IMR-90 (cell line): ENCODE measurements around the gene ZBTB38. TPM values are rescaled to one million over a fixed set of nuclear protein-coding genes. Genes with fewer than 3 reads are reported as not detected.

Experiments
- ATAC-seq: fragments of 200-7000 bp; cut with Tn5 transposase; 2 replicates; pipeline ENCODE4 v1.9.1; 2020; ENCODE audit warnings: low read depth, mild to moderate bottlenecking, moderate library complexity
- BruUV-seq: library from RNA; stranded (reverse); fragments of 400-500 nt; replicated peaks from 2 replicates; lab custom pipeline; 2021; lab: Mats Ljungman, UMichigan
- CTCF ChIA-PET: fragments of 300-600 bp; formaldehyde crosslinking; extraction: SDS; loops from one replicate; lab custom pipeline; 2021; ENCODE audit warnings: antibody characterized with exemption; lab: Yijun Ruan, JAX
- POLR2A ChIA-PET: fragments of 300-600 bp; sonication (Branson Sonifier 250); formaldehyde crosslinking; loops from one replicate; lab custom pipeline; 2022; ENCODE audit warnings: antibody characterized with exemption; ENCODE audit not compliant: unreplicated experiment; lab: Charles Lee
- DNase-seq: peaks from one replicate; pipeline ENCODE4 v3.0.0; 2013
- H2AFZ ChIP-seq: replicated peaks from 2 replicates; pipeline ENCODE3; 2013; ENCODE audit warnings: low read length, mild to moderate bottlenecking; ENCODE audit not compliant: poor library complexity
- H2AK5ac ChIP-seq: 2 replicates; pipeline ENCODE4 v1.6.1; 2013; ENCODE audit warnings: low read depth, low read length, inconsistent platforms
- H2AK9ac ChIP-seq: replicated peaks from 2 replicates; pipeline ENCODE3; 2013; ENCODE audit warnings: mild to moderate bottlenecking, low read depth, low read length, moderate library complexity; ENCODE audit not compliant: poor library complexity
- H2BK120ac ChIP-seq: 2 replicates; pipeline ENCODE4 v1.6.1; 2013; ENCODE audit warnings: low read depth, low read length, inconsistent platforms
- H2BK15ac ChIP-seq: 3 replicates; pipeline ENCODE4 v1.6.1; 2013; ENCODE audit warnings: low read depth, low read length, inconsistent platforms
- H2BK20ac ChIP-seq: 2 replicates; pipeline ENCODE4 v1.6.1; 2013; ENCODE audit warnings: low read depth, mild to moderate bottlenecking, inconsistent platforms, low read length, moderate library complexity
- H2BK5ac ChIP-seq: 2 replicates; pipeline ENCODE4 v1.6.1; 2013; ENCODE audit warnings: mild to moderate bottlenecking, low read depth, low read length, inconsistent platforms; ENCODE audit not compliant: poor library complexity, severe bottlenecking
- H3K14ac ChIP-seq: replicated peaks from 2 replicates; pipeline ENCODE4 v1.6.1; 2013; ENCODE audit warnings: low read depth, low read length, inconsistent platforms
- H3K18ac ChIP-seq: 2 replicates; pipeline ENCODE4 v1.6.1; 2013; ENCODE audit warnings: low read depth, low read length, control low read depth
- H3K23ac ChIP-seq: 2 replicates; pipeline ENCODE4 v1.6.1; 2013; ENCODE audit warnings: low read depth, low read length, inconsistent platforms
- H3K27ac ChIP-seq: 2 replicates; pipeline ENCODE4 v1.5.1; 2013; ENCODE audit warnings: mild to moderate bottlenecking, control low read depth, low read length; ENCODE audit not compliant: insufficient read depth
- H3K27me3 ChIP-seq: 2 replicates; pipeline ENCODE4 v1.6.1; 2013; ENCODE audit warnings: low read length; ENCODE audit not compliant: control insufficient read depth, insufficient read depth
- H3K36me3 ChIP-seq: 2 replicates; pipeline ENCODE4 v1.6.1; 2013; ENCODE audit warnings: low read length, mixed read lengths; ENCODE audit not compliant: control insufficient read depth, insufficient read depth
- H3K4ac ChIP-seq: 2 replicates; pipeline ENCODE4 v1.6.1; 2013; ENCODE audit warnings: low read depth, low read length, inconsistent platforms
- H3K4me1 ChIP-seq: 2 replicates; pipeline ENCODE4 v1.6.1; 2013; ENCODE audit warnings: low read length, mixed read lengths; ENCODE audit not compliant: control insufficient read depth, insufficient read depth
- H3K4me2 ChIP-seq: 2 replicates; pipeline ENCODE4 v1.6.1; 2013; ENCODE audit warnings: low read depth, mild to moderate bottlenecking, control low read depth, low read length, moderate library complexity
- H3K4me3 ChIP-seq: 2 replicates; pipeline ENCODE4 v1.5.1; 2013; ENCODE audit warnings: low read depth, mild to moderate bottlenecking, control low read depth, low read length, moderate library complexity; ENCODE audit not compliant: insufficient read depth
- H3K56ac ChIP-seq: 2 replicates; pipeline ENCODE4 v1.6.1; 2013; ENCODE audit warnings: low read length, inconsistent platforms; ENCODE audit not compliant: insufficient read depth; ENCODE audit errors: extremely low read depth
- H3K79me1 ChIP-seq, 2 experiments: 2 replicates each; pipeline ENCODE4 v1.6.1; 2013; ENCODE audit warnings: low read length in 2 of 2, inconsistent platforms in 1 of 2, low read depth in 1 of 2
- H3K9ac ChIP-seq: 2 replicates; pipeline ENCODE4 v1.6.1; 2013; ENCODE audit warnings: low read depth, low read length, control low read depth
- H3K9me1 ChIP-seq: 2 replicates; pipeline ENCODE4 v1.6.1; 2013; ENCODE audit warnings: low read length, inconsistent platforms; ENCODE audit not compliant: insufficient read depth
- H3K9me3 ChIP-seq: 2 replicates; pipeline ENCODE4 v1.6.1; 2013; ENCODE audit warnings: low read length; ENCODE audit not compliant: control insufficient read depth, insufficient read depth
- H4K20me1 ChIP-seq: 2 replicates; pipeline ENCODE4 v1.6.1; 2013; ENCODE audit warnings: low read length, inconsistent platforms; ENCODE audit not compliant: insufficient read depth
- H4K5ac ChIP-seq: 2 replicates; pipeline ENCODE4 v1.6.1; 2013; ENCODE audit warnings: mild to moderate bottlenecking, low read depth, low read length, control low read depth
- H4K8ac ChIP-seq, 2 experiments: 2 replicates each; pipeline ENCODE4 v1.6.1; 2013; ENCODE audit warnings: low read depth in 2 of 2, low read length in 2 of 2, control low read depth in 1 of 2, inconsistent platforms in 1 of 2
- H4K91ac ChIP-seq: 2 replicates; pipeline ENCODE4 v1.6.1; 2013; ENCODE audit warnings: low read depth, low read length, inconsistent platforms; ENCODE audit not compliant: insufficient read depth
- BHLHE40 ChIP-seq: fragments of 150-350 bp; IDR thresholded peaks from 2 replicates; pipeline ENCODE4 v1.6.1; 2016; ENCODE audit warnings: mild to moderate bottlenecking, low read depth, low read length
- CEBPB ChIP-seq: IDR thresholded peaks from 2 replicates; pipeline ENCODE4 v1.6.1; 2012; ENCODE audit warnings: low read depth, low read length, improper control_type of control experiment
- CHD1 ChIP-seq: IDR thresholded peaks from 2 replicates; pipeline ENCODE4 v1.6.1; 2012; ENCODE audit warnings: low read depth, low read length, improper control_type of control experiment
- CTCF ChIP-seq: conservative IDR thresholded peaks from 2 replicates; pipeline ENCODE4 v1.5.1; 2012; ENCODE audit warnings: mild to moderate bottlenecking, low read depth, low read length, improper control_type of control experiment
- ELK1 ChIP-seq: fragments of 150-350 bp; IDR thresholded peaks from 2 replicates; pipeline ENCODE4 v1.6.1; 2016; ENCODE audit warnings: low read depth, mild to moderate bottlenecking, low read length, moderate library complexity, borderline replicate concordance
- FOS ChIP-seq: fragments of 150-350 bp; IDR thresholded peaks from 2 replicates; pipeline ENCODE4 v1.6.1; 2016; ENCODE audit warnings: low read depth, low read length
- MAFK ChIP-seq: IDR thresholded peaks from 2 replicates; pipeline ENCODE4 v1.6.1; 2012; ENCODE audit warnings: low read depth, low read length, improper control_type of control experiment
- MAZ ChIP-seq: IDR thresholded peaks from 2 replicates; pipeline ENCODE4 v1.6.1; 2012; ENCODE audit warnings: low read depth, mild to moderate bottlenecking, low read length, improper control_type of control experiment, moderate library complexity, borderline replicate concordance
- MXI1 ChIP-seq: IDR thresholded peaks from 2 replicates; pipeline ENCODE4 v1.6.1; 2012; ENCODE audit warnings: low read depth, mild to moderate bottlenecking, low read length, moderate library complexity, borderline replicate concordance
- NFE2L2 ChIP-seq: fragments of 150-350 bp; IDR thresholded peaks from 2 replicates; pipeline ENCODE4 v1.6.1; 2016; ENCODE audit warnings: low read depth, mild to moderate bottlenecking, low read length
- RAD21 ChIP-seq: IDR thresholded peaks from 2 replicates; pipeline ENCODE4 v1.6.1; 2012; ENCODE audit warnings: low read length, improper control_type of control experiment
- RCOR1 ChIP-seq: IDR thresholded peaks from 2 replicates; pipeline ENCODE4 v1.6.1; 2012; ENCODE audit warnings: mild to moderate bottlenecking, low read length, improper control_type of control experiment; ENCODE audit not compliant: insufficient replicate concordance
- RFX5 ChIP-seq: IDR thresholded peaks from 2 replicates; pipeline ENCODE4 v1.8.0; 2012; ENCODE audit warnings: low read depth, mild to moderate bottlenecking, low read length, moderate library complexity
- USF2 ChIP-seq: fragments of 150-350 bp; IDR thresholded peaks from 2 replicates; pipeline ENCODE4 v1.6.1; 2017; ENCODE audit warnings: mild to moderate bottlenecking, antibody characterized with exemption, low read length, low read depth
- WGBS, 2 experiments: methylation state at CpG; one replicate each; pipeline versions ENCODE4 v1.1.5 to v1.1.7; 2013; ENCODE audit warnings: missing lambda C conversion rate in 2 of 2; ENCODE audit not compliant: insufficient read length in 1 of 2; ENCODE audit errors: extremely low coverage in 2 of 2; 5-methylcytosine and 5-hydroxymethylcytosine counted together
- dilution Hi-C: fragments of 300-500 bp; cut with HindIII; formaldehyde crosslinking; loops from one replicate; pipeline ENCODE4 v1.14.3; 2018; ENCODE audit warnings: low sequenced_read_pairs; ENCODE audit not compliant: unreplicated experiment
- in situ Hi-C: fragments of 300-500 bp; cut with MboI; formaldehyde crosslinking; loops from 3 replicates; pipeline ENCODE4 v1.14.3; 2019; ENCODE audit warnings: low sequenced_read_pairs, inconsistent platforms, mixed read lengths
- intact Hi-C: fragments of 100-400 bp; cut with micrococcal nuclease; formaldehyde crosslinking; loops from 2 replicates; pipeline ENCODE4 v1.10.0; 2022
- polyA plus RNA-seq, 3 experiments: library from polyadenylated mRNA; depleted of rRNA; stranded (reverse); fragments of >200 nt; gene quantifications; 2 replicates each; pipeline ENCODE4 v1.2.3, GENCODE V29; 2012; ENCODE audit warnings: low replicate concordance in 1 of 3
- total RNA-seq: library from RNA; depleted of rRNA; stranded (reverse); fragments of >200 nt; gene quantifications from 2 replicates; pipeline ENCODE4 v1.2.3, GENCODE V29; 2012

The ZBTB38 gene
- total and polyA plus RNA-seq, 2 of the 4 experiments (the other 2 are of a cell fraction), result 44.9 to 274 TPM

- H3K14ac ChIP-seq, result no peak overlapping the region
- no peak overlapping the region for H4K8ac ChIP-seq
- no peak overlapping the region for H3K56ac ChIP-seq
- H3K9ac ChIP-seq, result no peak overlapping the region
- H3K18ac ChIP-seq, result no peak overlapping the region
- BruUV-seq, result no TSS peak
- H3K4me3 ChIP-seq, result no peak overlapping the region
- intact Hi-C loops, result no loop called here
- DNase-seq (no peak), ATAC-seq (0 out of 2 replicates have a peak, but pooled peaks have one; percentile 21)
- peaks cover 9% of the 10 kb centered on the region for H3K4me1 ChIP-seq
- no peaks in the 10 kb centered on the region for H3K79me1 ChIP-seq
- no peak overlapping the region for H2BK120ac ChIP-seq
- no peak overlapping the region for H2AFZ ChIP-seq
- H3K36me3 ChIP-seq, result no peaks in the 10 kb centered on the region
- H4K91ac ChIP-seq, result no peak overlapping the region
- in situ Hi-C loops, result loop anchor here (25.0 kb wide), 1 partner anchor 538 kb away; the partner anchor contains the start of gene ATP1B3
- H3K27me3 ChIP-seq, result no peaks in the 10 kb centered on the region
- no peak overlapping the region for H2BK15ac ChIP-seq
- TF ChIP-seq CHD1 (no peak), CEBPB (no peak), MAFK (no peak), RAD21 (no peak), MXI1 (no peak), RCOR1 (no peak), MAZ (no peak), FOS (no peak), BHLHE40 (no peak), NFE2L2 (no peak), ELK1 (no peak), USF2 (no peak), RFX5 (no peak), CTCF (no peak)
- WGBS, 2 experiments, result no CpG with 5 or more reads among the region's 1 CpG
- no peaks in the 10 kb centered on the region for H3K9me1 ChIP-seq
- no peak overlapping the region for H3K4me2 ChIP-seq
- no peak overlapping the region for H3K27ac ChIP-seq
- H3K23ac ChIP-seq, result no peak overlapping the region
- H2AK9ac ChIP-seq, result no peak overlapping the region
- no peak overlapping the region for H3K4ac ChIP-seq
- no peak overlapping the region for H2AK5ac ChIP-seq
- ChIA-PET CTCF (interaction anchor here (1.6 kb wide), 1 partner anchor 103 kb away, joined by 4 read pairs; no protein-coding TSS in a partner anchor), POLR2A (no interaction called here)
- no peak overlapping the region for H2BK5ac ChIP-seq
- no peaks in the 10 kb centered on the region for H3K9me3 ChIP-seq
- no peak overlapping the region for H2BK20ac ChIP-seq
- H4K5ac ChIP-seq, result no peak overlapping the region; the same call in 1 of the 2 replicates
- H4K20me1 ChIP-seq, result no peaks in the 10 kb centered on the region
- dilution Hi-C loops, result no loop called here
Observed at GRCh38 chr3:141348837-141349236, 19.5 kb upstream of the ZBTB38 start.
